ENCODE results near the gene CDKAL1.

DNA sequence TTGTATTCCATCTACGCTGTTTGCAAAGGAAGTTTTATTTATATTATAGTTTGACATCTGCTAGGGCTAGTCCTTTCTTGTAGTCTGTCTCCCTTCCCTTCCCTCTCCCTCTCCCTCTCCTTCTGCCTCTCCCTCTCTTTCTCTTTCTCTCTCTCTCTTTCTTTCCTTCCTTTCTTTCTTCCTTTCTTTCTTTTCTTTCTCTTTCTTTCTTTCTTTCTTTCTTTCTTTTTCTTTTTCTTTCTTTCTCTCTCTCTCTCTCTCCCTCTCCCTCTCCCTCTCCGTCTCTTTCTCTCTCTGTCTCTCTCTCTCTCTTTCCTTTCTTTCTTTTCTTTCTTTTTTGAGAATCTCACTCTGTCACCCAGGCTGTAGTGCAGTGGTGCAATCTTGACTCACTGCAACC, 137.8 kb downstream of the CDKAL1 start:
- TF ChIP-seq REST (IDR thresholded peaks at IDR 0.05) = no peak
- TF ChIP-seq CTCF (IDR thresholded peaks at IDR 0.05; ENCODE audit: low read depth, low read length, missing input control) = no peak
- TF ChIP-seq SP1 (IDR thresholded peaks at IDR 0.05) = no peak

Measured in liver (tissue), 3 donors.